OCI-LY7 (cell line): ENCODE measurements around the gene ABCA2. TPM values are rescaled to one million over a fixed set of nuclear protein-coding genes. Genes with fewer than 3 reads are reported as not detected.

Experiments used
- BruUV-seq: library from RNA; stranded (reverse); fragments of 400-500 nt; replicated peaks from 2 replicates; lab custom pipeline; 2021; lab: Mats Ljungman, UMichigan
- CTCF ChIA-PET: fragments of 300-600 bp; sonication (Branson Sonifier 250); formaldehyde crosslinking; loops from one replicate; lab custom pipeline; 2022; ENCODE audit warnings: antibody characterized with exemption; ENCODE audit not compliant: unreplicated experiment; lab: Charles Lee
- POLR2A ChIA-PET: fragments of 300-600 bp; sonication (Branson Sonifier 250); formaldehyde crosslinking; loops from one replicate; lab custom pipeline; 2022; ENCODE audit warnings: antibody characterized with exemption; lab: Charles Lee
- DNase-seq: peaks from one replicate; pipeline ENCODE4 v3.0.0-alpha.2; 2015; ENCODE audit warnings: low spot score
- H2AFZ ChIP-seq: fragments of 200-600 bp; sonication (generic), shearing (Covaris generic); 2 replicates; pipeline ENCODE4 v1.6.1; 2014; ENCODE audit warnings: mild to moderate bottlenecking, antibody characterized with exemption, low read length, moderate library complexity
- H3K27ac ChIP-seq: fragments of 200-600 bp; sonication (generic); 2 replicates; pipeline ENCODE4 v1.5.1; 2014; ENCODE audit warnings: mixed run types, low read depth, mild to moderate bottlenecking, moderate library complexity, low read length, inconsistent platforms; ENCODE audit not compliant: poor library complexity, severe bottlenecking
- H3K36me3 ChIP-seq: fragments of 200-600 bp; sonication (generic); 2 replicates; pipeline ENCODE4 v1.6.1; 2014; ENCODE audit warnings: mild to moderate bottlenecking, antibody characterized with exemption, low read length, moderate library complexity, mixed read lengths; ENCODE audit not compliant: insufficient read depth
- H3K4me1 ChIP-seq: fragments of 200-600 bp; sonication (generic); 2 replicates; pipeline ENCODE4 v1.5.1; 2014; ENCODE audit warnings: mild to moderate bottlenecking, low read length; ENCODE audit not compliant: insufficient read depth, poor library complexity, severe bottlenecking
- H3K4me2 ChIP-seq: fragments of 200-600 bp; sonication (generic); 2 replicates; pipeline ENCODE4 v1.6.1; 2014; ENCODE audit warnings: mild to moderate bottlenecking, low read length
- H3K4me3 ChIP-seq: fragments of 200-600 bp; sonication (generic); 2 replicates; pipeline ENCODE4 v1.5.1; 2014; ENCODE audit warnings: mild to moderate bottlenecking, low read depth, low read length; ENCODE audit not compliant: poor library complexity, severe bottlenecking
- H3K79me2 ChIP-seq: fragments of 200-600 bp; sonication (generic); 2 replicates; pipeline ENCODE4 v1.6.1; 2016; ENCODE audit warnings: low read depth, mild to moderate bottlenecking, low read length, moderate library complexity, mixed read lengths; ENCODE audit not compliant: insufficient read depth
- H3K9me2 ChIP-seq: fragments of 200-600 bp; sonication (generic); 2 replicates; pipeline ENCODE4 v1.6.1; 2016; ENCODE audit warnings: mild to moderate bottlenecking, low read length, mixed read lengths; ENCODE audit not compliant: insufficient read depth
- H3K9me3 ChIP-seq: fragments of 200-600 bp; sonication (generic); 2 replicates; pipeline ENCODE4 v1.6.1; 2014; ENCODE audit warnings: mild to moderate bottlenecking, mixed run types, low read length, mixed read lengths
- H4K20me1 ChIP-seq: fragments of 200-600 bp; sonication (generic); 2 replicates; pipeline ENCODE4 v1.6.1; 2014; ENCODE audit warnings: mild to moderate bottlenecking, antibody characterized with exemption, low read length, moderate library complexity, mixed read lengths; ENCODE audit not compliant: insufficient read depth
- CTCF ChIP-seq: fragments of 200-600 bp; sonication (generic); conservative IDR thresholded peaks from 2 replicates; pipeline ENCODE4 v1.5.1; 2014; ENCODE audit warnings: mild to moderate bottlenecking, antibody characterized with exemption, low read length, moderate library complexity, mixed read lengths
- EZH2phosphoT487 ChIP-seq: fragments of 200-600 bp; sonication (generic); IDR thresholded peaks from 2 replicates; pipeline ENCODE4 v1.6.1; 2018; ENCODE audit warnings: low read depth, borderline replicate concordance, mild to moderate bottlenecking, mixed run types, antibody characterized with exemption, low read length, moderate library complexity, mixed read lengths
- intact Hi-C: fragments of 100-400 bp; cut with micrococcal nuclease; formaldehyde crosslinking; loops from one replicate; pipeline ENCODE4 v1.10.0; 2022; ENCODE audit not compliant: unreplicated experiment
- total RNA-seq, 2 experiments: library from RNA; depleted of rRNA in 1 of 2; stranded (reverse); fragments of >200 nt in 1 of 2; shearing (Covaris generic) in 1 of 2; gene quantifications; 2 replicates each; pipeline ENCODE4 v1.2.3, GENCODE V29; 2014 to 2022

Gene ABCA2
- total RNA-seq, 2 experiments from 2014 or later, result 4.1 to 10.6 TPM

GRCh38 chr9:137053944-137054931 is 26.2 kb upstream of the ABCA2 start, which contains the start of gene ENTPD2:
ENTPD2 (minus strand) TSS chr9:137054061; CDS start chr9:137053997, 64 bp downstream.
- H3K4me1 ChIP-seq, result no peaks in the 10 kb centered on the region
- H3K4me2 ChIP-seq, result no peak within 1 kb of the TSS
- H3K9me3 ChIP-seq, result no peaks in the 10 kb centered on the region
- H2AFZ ChIP-seq, result no peak within 1 kb of the TSS
- CTCF ChIA-PET, result no interaction called here
- H3K9me2 ChIP-seq, result no peaks in the 10 kb centered on the region
- no peaks in the 10 kb centered on the region for H4K20me1 ChIP-seq
- H3K27ac ChIP-seq, result no peak within 1 kb of the TSS
- H3K4me3 ChIP-seq, result no peak within 1 kb of the TSS
- intact Hi-C loops, result no loop called here
- no TSS peak for BruUV-seq
- no peak for DNase-seq
- no peaks in the 10 kb centered on the region for H3K36me3 ChIP-seq
- no peaks in the 10 kb centered on the region for H3K79me2 ChIP-seq
- POLR2A ChIA-PET, result interaction anchor here (0.5 kb wide), 1 partner anchor 258 kb away, joined by 4 read pairs; the partner anchor contains the start of gene CCDC183
- TF ChIP-seq EZH2phosphoT487, result no peak
- no peak for TF ChIP-seq CTCF

GRCh38 chr9:137052998-137053943 is 25.2 kb upstream of the ABCA2 start:
- ChIA-PET POLR2A (interaction anchor here (0.5 kb wide), 1 partner anchor 316 kb away, joined by 3 read pairs; no protein-coding TSS in a partner anchor), CTCF (no interaction called here)
- no peak for TF ChIP-seq CTCF
- no peak for TF ChIP-seq EZH2phosphoT487
- no peaks in the 10 kb centered on the region for H3K9me2 ChIP-seq
- intact Hi-C loops, result no loop called here
- no peaks in the 10 kb centered on the region for H3K36me3 ChIP-seq
- no peak overlapping the region for H2AFZ ChIP-seq
- no peaks in the 10 kb centered on the region for H3K9me3 ChIP-seq
- H3K4me1 ChIP-seq, result no peaks in the 10 kb centered on the region
- BruUV-seq, result no TSS peak
- no peak overlapping the region for H3K27ac ChIP-seq
- no peak overlapping the region for H3K4me2 ChIP-seq
- H3K79me2 ChIP-seq, result no peaks in the 10 kb centered on the region
- H4K20me1 ChIP-seq, result no peaks in the 10 kb centered on the region
- no peak for DNase-seq
- H3K4me3 ChIP-seq, result no peak overlapping the region
